ENCODE results near the gene ITGB6.

The ITGB6 gene, protein sequence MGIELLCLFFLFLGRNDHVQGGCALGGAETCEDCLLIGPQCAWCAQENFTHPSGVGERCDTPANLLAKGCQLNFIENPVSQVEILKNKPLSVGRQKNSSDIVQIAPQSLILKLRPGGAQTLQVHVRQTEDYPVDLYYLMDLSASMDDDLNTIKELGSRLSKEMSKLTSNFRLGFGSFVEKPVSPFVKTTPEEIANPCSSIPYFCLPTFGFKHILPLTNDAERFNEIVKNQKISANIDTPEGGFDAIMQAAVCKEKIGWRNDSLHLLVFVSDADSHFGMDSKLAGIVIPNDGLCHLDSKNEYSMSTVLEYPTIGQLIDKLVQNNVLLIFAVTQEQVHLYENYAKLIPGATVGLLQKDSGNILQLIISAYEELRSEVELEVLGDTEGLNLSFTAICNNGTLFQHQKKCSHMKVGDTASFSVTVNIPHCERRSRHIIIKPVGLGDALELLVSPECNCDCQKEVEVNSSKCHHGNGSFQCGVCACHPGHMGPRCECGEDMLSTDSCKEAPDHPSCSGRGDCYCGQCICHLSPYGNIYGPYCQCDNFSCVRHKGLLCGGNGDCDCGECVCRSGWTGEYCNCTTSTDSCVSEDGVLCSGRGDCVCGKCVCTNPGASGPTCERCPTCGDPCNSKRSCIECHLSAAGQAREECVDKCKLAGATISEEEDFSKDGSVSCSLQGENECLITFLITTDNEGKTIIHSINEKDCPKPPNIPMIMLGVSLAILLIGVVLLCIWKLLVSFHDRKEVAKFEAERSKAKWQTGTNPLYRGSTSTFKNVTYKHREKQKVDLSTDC

GRCh38 chr2:160199683-160200389, at the start of gene ITGB6:
Gene ITGB6, minus strand, starts transcription at chr2:160200272. Its CDS starts 209 bp downstream, at chr2:160200063.
- no peak for DNase-seq

- DNase-seq, result no peak
Observed at GRCh38 chr2:160247296-160248035, 47.4 kb upstream of the ITGB6 start.

DNA sequence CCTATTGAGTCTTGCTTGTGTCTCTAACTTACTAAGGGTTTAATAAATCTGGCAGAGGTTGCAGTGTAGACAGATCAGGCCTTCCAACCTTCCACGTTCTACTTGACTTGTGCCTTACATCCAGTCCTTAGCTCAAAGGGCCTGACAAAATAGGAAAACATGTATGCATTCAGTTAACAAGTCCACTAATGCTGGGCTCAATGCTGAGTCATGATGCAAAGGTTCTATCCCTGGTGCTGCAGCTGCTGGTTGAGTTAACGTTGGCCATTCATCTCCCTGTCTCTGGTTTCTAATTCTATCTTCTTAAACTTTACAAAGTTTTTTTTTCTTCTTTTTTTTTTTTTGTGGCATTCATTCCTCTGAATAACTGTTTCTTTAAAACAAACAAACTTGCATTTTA, 46.3 kb upstream of the ITGB6 start:
- DNase-seq, result no peak

GRCh38 chr2:160245614-160246155, 45.6 kb upstream of the ITGB6 start:
- DNase-seq, result no peak

GRCh38 chr2:160242893-160243564, 43.0 kb upstream of the ITGB6 start:
- no peak for DNase-seq

DNA sequence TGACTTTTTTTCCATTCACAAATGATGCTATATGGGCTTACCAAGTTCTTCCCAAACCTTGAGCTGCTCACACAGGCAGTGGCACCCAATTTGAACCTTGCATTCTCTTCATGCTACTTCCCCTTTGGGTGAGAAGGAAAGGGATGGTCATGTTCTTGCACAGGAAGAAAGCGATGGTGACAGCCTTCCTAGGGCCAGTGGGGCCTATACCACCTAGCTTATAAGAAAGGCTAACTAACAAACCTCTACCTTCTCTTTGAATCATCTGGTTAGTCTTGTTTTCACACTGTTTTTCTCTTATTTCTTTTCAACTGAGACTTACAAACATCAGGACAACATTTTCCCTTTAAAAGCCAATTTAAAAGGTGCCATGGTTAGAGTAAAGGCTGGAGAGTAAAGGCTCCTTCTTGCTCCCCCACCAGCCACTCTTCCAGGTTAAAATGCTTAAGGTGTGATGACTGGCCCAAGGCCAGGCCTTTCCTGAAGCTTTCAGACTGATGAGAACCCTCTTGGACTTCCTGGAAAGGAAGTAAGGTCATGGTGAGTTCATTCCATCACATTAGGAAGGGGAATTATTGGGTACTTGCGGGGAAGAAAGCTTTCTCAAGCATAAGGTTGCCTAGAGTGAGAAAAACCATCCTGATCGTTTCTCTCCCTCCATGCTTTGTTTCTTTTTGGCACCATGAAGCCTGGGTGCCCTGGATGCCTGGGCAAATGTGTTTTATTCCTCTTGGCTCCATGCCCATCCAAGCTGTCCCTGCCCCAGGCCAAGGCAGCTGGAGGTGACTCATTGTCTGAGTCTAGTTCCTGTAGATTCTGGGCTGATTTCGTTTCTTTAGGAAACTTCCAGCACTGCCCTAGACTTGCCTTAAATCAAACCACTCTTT, 41.4 kb upstream of the ITGB6 start:
- DNase-seq, result no peak

DNA sequence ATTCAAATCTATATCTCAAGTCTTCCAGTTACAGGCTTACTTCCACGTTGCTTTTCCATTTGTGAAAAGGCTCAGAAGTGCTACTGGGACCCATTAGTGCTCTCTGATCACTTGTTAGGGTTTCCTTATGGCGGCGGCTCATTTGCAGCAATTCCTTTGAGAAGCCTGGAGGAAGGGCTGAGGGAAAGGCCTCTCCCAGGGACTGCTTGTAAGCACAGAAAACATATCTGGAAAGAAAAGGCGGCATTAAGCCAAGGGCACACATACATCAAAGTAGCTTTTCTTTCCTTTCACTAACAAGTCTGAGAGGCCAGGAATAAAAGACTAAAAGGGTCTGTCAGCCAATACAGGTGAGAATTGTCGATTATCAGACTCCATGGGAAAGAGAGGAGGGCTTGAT, 39.4 kb upstream of the ITGB6 start:
- no peak for DNase-seq

GRCh38 chr2:160238392-160238791, 38.3 kb upstream of the ITGB6 start:
- DNase-seq, result no peak

DNA sequence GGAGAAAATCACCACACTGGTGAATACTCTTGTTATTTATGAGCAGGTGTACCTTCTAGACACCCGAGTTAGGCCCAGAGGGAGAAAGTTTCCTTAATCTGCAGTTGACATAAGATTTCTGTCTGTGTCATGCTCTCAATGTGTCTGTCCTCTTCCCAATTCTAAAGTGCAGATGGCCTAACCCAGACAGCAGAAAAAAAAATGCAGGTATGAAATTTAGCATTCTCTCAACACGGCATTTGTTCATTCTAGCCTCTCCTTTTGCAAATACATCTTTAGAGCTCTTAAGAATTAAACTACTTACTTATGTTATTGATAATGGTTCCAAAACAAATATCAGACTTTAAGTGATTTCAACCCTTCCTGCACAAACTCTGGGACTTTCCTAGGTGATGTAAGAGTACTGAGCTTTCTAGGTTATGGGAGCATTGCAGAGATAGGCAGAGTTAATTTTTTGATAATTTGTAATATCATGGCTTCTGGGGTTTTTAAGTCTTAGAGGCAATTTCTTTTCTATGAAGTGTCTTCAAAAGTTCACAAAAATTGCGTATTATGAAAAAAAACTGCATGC, 32.9 kb upstream of the ITGB6 start:
- DNase-seq, result no peak

DNA sequence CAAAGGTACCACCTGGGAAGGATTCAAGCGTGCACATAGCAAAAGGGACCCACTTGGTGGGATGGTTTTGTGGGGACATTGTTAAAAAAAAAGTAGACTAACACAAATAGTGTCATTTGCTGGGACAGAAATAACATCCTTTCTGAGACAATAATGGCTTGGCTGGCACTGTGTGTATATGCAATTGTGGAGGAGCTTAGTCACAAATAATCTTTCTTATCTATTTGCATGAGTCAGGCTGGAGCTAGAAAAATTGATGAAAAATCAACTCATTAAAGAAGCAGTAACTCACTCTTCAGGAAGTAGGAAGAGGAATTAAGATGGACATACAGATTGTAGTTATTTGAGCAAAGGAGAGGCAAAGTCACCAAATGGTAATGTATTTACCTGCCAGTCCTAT, 29.5 kb upstream of the ITGB6 start:
- DNase-seq, result no peak

DNA sequence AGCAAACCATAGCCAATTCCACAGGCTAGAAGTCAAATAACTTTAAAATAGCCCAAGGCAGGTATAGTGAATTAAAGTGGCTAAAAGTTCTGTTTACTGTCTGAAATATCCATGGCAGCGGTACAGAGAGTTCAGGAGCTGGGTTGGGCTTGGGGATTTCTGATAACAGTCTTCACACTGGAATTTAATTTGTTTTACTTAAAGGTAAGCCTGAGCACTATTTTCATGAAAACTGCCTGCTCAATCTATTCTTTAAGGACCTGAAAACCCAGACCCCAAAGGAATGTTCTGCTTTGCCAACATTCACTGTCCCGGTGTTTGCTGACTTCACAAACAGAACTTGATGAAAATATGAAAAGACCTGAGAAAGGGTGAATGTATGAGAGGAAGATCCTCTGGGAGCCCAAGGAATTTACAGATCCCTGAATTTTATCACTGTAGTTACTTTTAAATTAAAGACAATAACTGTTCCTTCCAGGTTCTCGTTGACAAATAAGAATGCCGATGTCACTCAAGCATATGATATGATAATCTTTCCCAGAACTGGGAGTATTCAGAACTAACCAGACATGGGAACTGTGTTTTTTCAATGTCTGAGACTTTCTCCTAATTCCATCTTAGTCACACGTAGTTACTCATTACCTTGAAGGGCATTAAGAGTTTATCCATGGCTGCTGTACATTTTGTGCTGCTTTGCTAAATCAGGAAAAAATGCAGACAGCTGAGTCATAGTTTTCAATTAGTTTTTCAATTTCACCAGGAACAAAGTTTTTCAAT, 28.3 kb upstream of the ITGB6 start:
- no peak for DNase-seq

- DNase-seq, result no peak
Observed at GRCh38 chr2:160227293-160227915, 27.3 kb upstream of the ITGB6 start.

- DNase-seq, result no peak
Observed at GRCh38 chr2:160226367-160226766, 26.3 kb upstream of the ITGB6 start.

DNA sequence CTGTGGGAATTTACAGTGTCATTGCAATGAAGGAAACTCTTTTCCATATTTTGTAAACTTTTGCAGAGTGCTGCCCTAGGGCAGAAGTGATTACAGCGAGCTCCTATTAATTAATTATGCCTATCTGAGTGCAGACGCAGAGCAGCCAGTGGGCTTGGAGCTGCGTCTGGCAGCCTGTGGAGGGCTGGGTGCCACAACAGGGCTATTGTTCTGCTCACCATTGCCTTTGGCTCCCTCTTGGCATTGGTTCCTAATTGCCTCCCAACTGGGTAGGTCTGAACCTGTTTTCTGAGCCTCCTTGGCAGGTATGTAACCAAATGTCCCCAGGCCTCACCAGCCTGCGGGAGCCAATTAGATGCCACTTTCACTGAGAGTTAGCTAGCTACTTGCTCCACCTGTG, 25.6 kb upstream of the ITGB6 start:
- no peak for DNase-seq

DNA sequence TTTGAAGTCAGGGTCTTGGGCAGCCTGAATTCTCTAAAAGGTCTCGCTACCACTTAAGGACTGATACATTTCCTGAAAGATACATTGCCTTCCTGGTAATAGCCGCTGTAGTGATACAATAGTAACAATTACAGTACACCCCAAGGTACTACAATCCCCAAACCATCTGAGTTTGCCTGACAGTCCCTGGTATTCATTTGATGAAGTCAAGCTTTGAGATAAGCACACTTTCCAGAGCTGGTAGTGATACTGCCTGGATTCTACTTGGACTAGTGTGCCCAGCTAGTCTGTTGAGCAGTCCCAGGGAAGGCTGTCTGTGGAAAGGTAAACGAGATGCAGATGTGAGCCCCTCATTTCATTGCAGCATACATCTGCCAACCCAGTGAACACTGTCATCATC, 24.4 kb upstream of the ITGB6 start:
- no peak for DNase-seq

GRCh38 chr2:160224060-160224459, 24.0 kb upstream of the ITGB6 start:
- DNase-seq, result no peak

DNA sequence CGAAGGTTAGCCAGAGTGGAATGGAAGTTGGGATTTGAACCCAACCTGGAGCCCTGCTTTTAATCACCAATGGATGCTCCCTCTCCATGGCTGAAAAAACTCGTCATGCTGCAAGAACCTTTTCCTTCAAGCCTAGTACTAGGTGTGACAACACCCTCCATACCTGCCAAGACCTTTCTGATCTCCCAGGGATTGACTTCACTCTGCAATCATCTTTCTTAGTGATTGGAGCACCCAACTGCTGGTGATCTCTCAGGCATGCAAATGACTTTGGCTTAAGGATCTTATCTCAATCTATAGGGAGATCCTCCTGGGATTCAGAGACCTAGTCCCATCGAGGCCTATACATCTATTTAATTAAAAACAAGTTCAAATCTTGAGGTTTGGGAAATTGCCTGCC, 23.5 kb upstream of the ITGB6 start:
- no peak for DNase-seq

DNA sequence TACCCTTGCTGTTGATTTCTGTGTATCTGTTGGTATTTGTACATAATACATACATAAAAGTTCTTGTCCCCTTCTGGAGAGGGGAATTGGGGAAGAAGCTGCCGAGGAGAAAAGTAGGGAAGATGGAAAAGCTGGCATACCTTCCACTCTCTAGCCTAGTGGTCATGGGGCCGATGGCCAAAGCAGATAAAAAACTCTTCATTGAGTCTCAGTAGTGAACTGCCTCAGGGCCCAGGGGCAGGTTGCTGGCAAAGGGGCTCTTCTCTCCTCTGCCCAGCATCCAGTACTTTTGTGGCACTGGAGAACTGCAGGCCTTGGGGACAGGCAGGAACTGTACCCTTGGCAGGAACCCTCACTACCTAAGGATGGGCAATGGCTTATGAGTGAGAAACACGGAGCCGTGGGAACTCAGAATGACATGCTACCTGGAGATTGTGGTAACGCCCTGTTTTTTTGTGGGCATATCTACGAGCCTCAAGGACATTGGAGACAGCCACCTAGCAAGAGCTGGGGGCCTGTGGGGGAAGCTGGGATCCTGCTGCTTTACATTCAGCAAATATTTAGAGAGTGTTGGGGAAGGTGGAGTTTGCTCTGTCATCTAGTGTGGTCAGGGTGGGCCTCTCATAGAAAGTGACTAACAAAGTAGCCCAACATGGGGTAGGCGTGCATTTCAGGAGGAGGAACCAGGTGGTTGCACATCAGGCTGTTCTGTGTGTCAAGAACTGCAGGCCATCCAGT, 22.6 kb upstream of the ITGB6 start:
- DNase-seq, result no peak

All from CD4-positive, alpha-beta T cell treated with Interleukin-17A for 1 hour (primary cell).